ENCODE results near the gene SPEG.

The SPEG gene

GRCh38 chr2:219464286-219465032 is 29.8 kb downstream of the SPEG start:
- Histone ChIP-seq H3K27ac (ENCODE audit: low read depth, low read length) (peak overlapping the region; percentile 77), H3K9ac (ENCODE audit: low read length) (no peak overlapping the region), H3K4me3 (ENCODE audit: low read length) (no peak overlapping the region), H3K4me1 (ENCODE audit: control insufficient read depth, insufficient read depth, low read length) (peaks cover 58% of the 10 kb centered on the region), H3K27me3 (ENCODE audit: control insufficient read depth, insufficient read depth, low read length) (no peaks in the 10 kb centered on the region), H3K36me3 (ENCODE audit: control insufficient read depth, insufficient read depth, low read length) (peaks cover 4% of the 10 kb centered on the region)

GRCh38 chr2:219465659-219466561 is 31.3 kb downstream of the SPEG start:
- Histone ChIP-seq H3K36me3 (ENCODE audit: control insufficient read depth, insufficient read depth, low read length) (peaks cover 4% of the 10 kb centered on the region), H3K9ac (ENCODE audit: low read length) (no peak overlapping the region), H3K27ac (ENCODE audit: low read depth, low read length) (peak overlapping the region; percentile 77), H3K27me3 (ENCODE audit: control insufficient read depth, insufficient read depth, low read length) (no peaks in the 10 kb centered on the region), H3K4me1 (ENCODE audit: control insufficient read depth, insufficient read depth, low read length) (peaks cover 51% of the 10 kb centered on the region), H3K4me3 (ENCODE audit: low read length) (no peak overlapping the region)

GRCh38 chr2:219466816-219467735 is 32.4 kb downstream of the SPEG start:
- no peak overlapping the region for H3K4me3 ChIP-seq (ENCODE audit: low read length)
- peak overlapping the region; percentile 77 for H3K27ac ChIP-seq (ENCODE audit: low read depth, low read length)
- no peaks in the 10 kb centered on the region for H3K27me3 ChIP-seq (ENCODE audit: control insufficient read depth, insufficient read depth, low read length)
- peaks cover 4% of the 10 kb centered on the region for H3K36me3 ChIP-seq (ENCODE audit: control insufficient read depth, insufficient read depth, low read length)
- peaks cover 41% of the 10 kb centered on the region for H3K4me1 ChIP-seq (ENCODE audit: control insufficient read depth, insufficient read depth, low read length)
- H3K9ac ChIP-seq (ENCODE audit: low read length): no peak overlapping the region

GRCh38 chr2:219467736-219468075 is 33.1 kb downstream of the SPEG start:
- no peak overlapping the region for H3K4me3 ChIP-seq (ENCODE audit: low read length)
- H3K27ac ChIP-seq (ENCODE audit: low read depth, low read length): peak overlapping the region; percentile 77
- H3K4me1 ChIP-seq (ENCODE audit: control insufficient read depth, insufficient read depth, low read length): peaks cover 37% of the 10 kb centered on the region
- H3K9ac ChIP-seq (ENCODE audit: low read length): no peak overlapping the region
- H3K36me3 ChIP-seq (ENCODE audit: control insufficient read depth, insufficient read depth, low read length): peaks cover 4% of the 10 kb centered on the region
- H3K27me3 ChIP-seq (ENCODE audit: control insufficient read depth, insufficient read depth, low read length): no peaks in the 10 kb centered on the region

- H3K4me1 ChIP-seq (ENCODE audit: control insufficient read depth, insufficient read depth, low read length): peaks cover 34% of the 10 kb centered on the region
- H3K36me3 ChIP-seq (ENCODE audit: control insufficient read depth, insufficient read depth, low read length): peaks cover 4% of the 10 kb centered on the region
- peak overlapping the region; percentile 66 for H3K27ac ChIP-seq (ENCODE audit: low read depth, low read length)
- no peak overlapping the region for H3K9ac ChIP-seq (ENCODE audit: low read length)
- H3K4me3 ChIP-seq (ENCODE audit: low read length): no peak overlapping the region
- H3K27me3 ChIP-seq (ENCODE audit: control insufficient read depth, insufficient read depth, low read length): no peaks in the 10 kb centered on the region
Observed at GRCh38 chr2:219468410-219469185, 34.0 kb downstream of the SPEG start.

GRCh38 chr2:219469186-219469724 is 34.6 kb downstream of the SPEG start:
- Histone ChIP-seq H3K9ac (ENCODE audit: low read length) (no peak overlapping the region), H3K27me3 (ENCODE audit: control insufficient read depth, insufficient read depth, low read length) (no peaks in the 10 kb centered on the region), H3K36me3 (ENCODE audit: control insufficient read depth, insufficient read depth, low read length) (peaks cover 4% of the 10 kb centered on the region), H3K27ac (ENCODE audit: low read depth, low read length) (peak overlapping the region; percentile 66), H3K4me1 (ENCODE audit: control insufficient read depth, insufficient read depth, low read length) (peaks cover 31% of the 10 kb centered on the region), H3K4me3 (ENCODE audit: low read length) (no peak overlapping the region)

GRCh38 chr2:219470429-219470828 is 35.8 kb downstream of the SPEG start:
- Histone ChIP-seq H3K27me3 (ENCODE audit: control insufficient read depth, insufficient read depth, low read length) (no peaks in the 10 kb centered on the region), H3K4me3 (ENCODE audit: low read length) (no peak overlapping the region), H3K4me1 (ENCODE audit: control insufficient read depth, insufficient read depth, low read length) (peaks cover 22% of the 10 kb centered on the region), H3K9ac (ENCODE audit: low read length) (no peak overlapping the region), H3K27ac (ENCODE audit: low read depth, low read length) (peak overlapping the region; percentile 72), H3K36me3 (ENCODE audit: control insufficient read depth, insufficient read depth, low read length) (peaks cover 4% of the 10 kb centered on the region)

- peaks cover 4% of the 10 kb centered on the region for H3K36me3 ChIP-seq (ENCODE audit: control insufficient read depth, insufficient read depth, low read length)
- H3K4me1 ChIP-seq (ENCODE audit: control insufficient read depth, insufficient read depth, low read length): peaks cover 10% of the 10 kb centered on the region
- no peak overlapping the region for H3K27ac ChIP-seq (ENCODE audit: low read depth, low read length)
- H3K9ac ChIP-seq (ENCODE audit: low read length): no peak overlapping the region
- no peaks in the 10 kb centered on the region for H3K27me3 ChIP-seq (ENCODE audit: control insufficient read depth, insufficient read depth, low read length)
- H3K4me3 ChIP-seq (ENCODE audit: low read length): no peak overlapping the region
Observed at GRCh38 chr2:219471476-219472371, 37.1 kb downstream of the SPEG start.

- Histone ChIP-seq H3K27ac (ENCODE audit: low read depth, low read length) (peak overlapping the region; percentile 11), H3K27me3 (ENCODE audit: control insufficient read depth, insufficient read depth, low read length) (peaks cover 2% of the 10 kb centered on the region), H3K4me3 (ENCODE audit: low read length) (no peak overlapping the region), H3K9ac (ENCODE audit: low read length) (no peak overlapping the region), H3K4me1 (ENCODE audit: control insufficient read depth, insufficient read depth, low read length) (peaks cover 6% of the 10 kb centered on the region), H3K36me3 (ENCODE audit: control insufficient read depth, insufficient read depth, low read length) (peaks cover 4% of the 10 kb centered on the region)
Observed at GRCh38 chr2:219472629-219473187, 38.1 kb downstream of the SPEG start.

- Histone ChIP-seq H3K4me3 (ENCODE audit: low read length) (no peak overlapping the region), H3K27me3 (ENCODE audit: control insufficient read depth, insufficient read depth, low read length) (peaks cover 2% of the 10 kb centered on the region), H3K9ac (ENCODE audit: low read length) (no peak overlapping the region), H3K4me1 (ENCODE audit: control insufficient read depth, insufficient read depth, low read length) (peaks cover 3% of the 10 kb centered on the region), H3K27ac (ENCODE audit: low read depth, low read length) (peak overlapping the region; percentile 11), H3K36me3 (ENCODE audit: control insufficient read depth, insufficient read depth, low read length) (peaks cover 4% of the 10 kb centered on the region)
Observed at GRCh38 chr2:219473511-219473910, 38.9 kb downstream of the SPEG start.

Data from rectal smooth muscle tissue (tissue), 1 donor.